ENCODE data around the gene ADARB1. TPM values are rescaled to one million over a fixed set of nuclear protein-coding genes. Genes with fewer than 3 reads are reported as not detected.

Gene ADARB1
- total and polyA plus RNA-seq, 9 of the 15 experiments (the other 6 are each of a cell fraction or from before 2014, with no cell fraction given), result 6.7 to 16.0 (median 8.3) TPM

GRCh38 chr21:45163413-45164123 lies 89.2 kb downstream of the ADARB1 start (continued):
- TF ChIP-seq, protein P1, sequence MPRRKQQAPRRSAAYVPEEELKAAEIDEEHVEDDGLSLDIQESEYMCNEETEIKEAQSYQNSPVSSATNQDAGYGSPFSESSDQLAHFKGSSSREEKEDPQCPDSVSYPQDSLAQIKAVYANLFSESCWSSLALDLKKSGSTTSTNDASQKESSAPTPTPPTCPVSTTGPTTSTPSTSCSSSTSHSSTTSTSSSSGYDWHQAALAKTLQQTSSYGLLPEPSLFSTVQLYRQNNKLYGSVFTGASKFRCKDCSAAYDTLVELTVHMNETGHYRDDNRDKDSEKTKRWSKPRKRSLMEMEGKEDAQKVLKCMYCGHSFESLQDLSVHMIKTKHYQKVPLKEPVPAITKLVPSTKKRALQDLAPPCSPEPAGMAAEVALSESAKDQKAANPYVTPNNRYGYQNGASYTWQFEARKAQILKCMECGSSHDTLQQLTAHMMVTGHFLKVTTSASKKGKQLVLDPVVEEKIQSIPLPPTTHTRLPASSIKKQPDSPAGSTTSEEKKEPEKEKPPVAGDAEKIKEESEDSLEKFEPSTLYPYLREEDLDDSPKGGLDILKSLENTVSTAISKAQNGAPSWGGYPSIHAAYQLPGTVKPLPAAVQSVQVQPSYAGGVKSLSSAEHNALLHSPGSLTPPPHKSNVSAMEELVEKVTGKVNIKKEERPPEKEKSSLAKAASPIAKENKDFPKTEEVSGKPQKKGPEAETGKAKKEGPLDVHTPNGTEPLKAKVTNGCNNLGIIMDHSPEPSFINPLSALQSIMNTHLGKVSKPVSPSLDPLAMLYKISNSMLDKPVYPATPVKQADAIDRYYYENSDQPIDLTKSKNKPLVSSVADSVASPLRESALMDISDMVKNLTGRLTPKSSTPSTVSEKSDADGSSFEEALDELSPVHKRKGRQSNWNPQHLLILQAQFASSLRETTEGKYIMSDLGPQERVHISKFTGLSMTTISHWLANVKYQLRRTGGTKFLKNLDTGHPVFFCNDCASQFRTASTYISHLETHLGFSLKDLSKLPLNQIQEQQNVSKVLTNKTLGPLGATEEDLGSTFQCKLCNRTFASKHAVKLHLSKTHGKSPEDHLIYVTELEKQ (CRISPR knock-in tag; IDR thresholded peaks at IDR 0.05), result no peak
- no peak for TF ChIP-seq THAP7 (CRISPR knock-in tag; IDR thresholded peaks at IDR 0.05)
- TF ChIP-seq, protein P2, sequence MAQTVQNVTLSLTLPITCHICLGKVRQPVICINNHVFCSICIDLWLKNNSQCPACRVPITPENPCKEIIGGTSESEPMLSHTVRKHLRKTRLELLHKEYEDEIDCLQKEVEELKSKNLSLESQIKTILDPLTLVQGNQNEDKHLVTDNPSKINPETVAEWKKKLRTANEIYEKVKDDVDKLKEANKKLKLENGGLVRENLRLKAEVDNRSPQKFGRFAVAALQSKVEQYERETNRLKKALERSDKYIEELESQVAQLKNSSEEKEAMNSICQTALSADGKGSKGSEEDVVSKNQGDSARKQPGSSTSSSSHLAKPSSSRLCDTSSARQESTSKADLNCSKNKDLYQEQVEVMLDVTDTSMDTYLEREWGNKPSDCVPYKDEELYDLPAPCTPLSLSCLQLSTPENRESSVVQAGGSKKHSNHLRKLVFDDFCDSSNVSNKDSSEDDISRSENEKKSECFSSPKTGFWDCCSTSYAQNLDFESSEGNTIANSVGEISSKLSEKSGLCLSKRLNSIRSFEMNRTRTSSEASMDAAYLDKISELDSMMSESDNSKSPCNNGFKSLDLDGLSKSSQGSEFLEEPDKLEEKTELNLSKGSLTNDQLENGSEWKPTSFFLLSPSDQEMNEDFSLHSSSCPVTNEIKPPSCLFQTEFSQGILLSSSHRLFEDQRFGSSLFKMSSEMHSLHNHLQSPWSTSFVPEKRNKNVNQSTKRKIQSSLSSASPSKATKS (CRISPR knock-in tag; IDR thresholded peaks at IDR 0.05), result no peak
- no peak for TF ChIP-seq ZNF41 (CRISPR knock-in tag; conservative IDR thresholded peaks at IDR 0.05)
- TF ChIP-seq PHTF2 (CRISPR knock-in tag; IDR thresholded peaks at IDR 0.05), result no peak
- TF ChIP-seq MCM5 (IDR thresholded peaks at IDR 0.05; ENCODE audit: low read depth), result no peak
- no peak for TF ChIP-seq POLR3G (IDR thresholded peaks at IDR 0.05; ENCODE audit: extremely low read depth, insufficient read length, insufficient replicate concordance)
- no peak for TF ChIP-seq MYC (IDR thresholded peaks at IDR 0.05; ENCODE audit: low read depth, low read length)
- no peak for TF ChIP-seq MYC (CRISPR knock-in tag; IDR thresholded peaks at IDR 0.05; ENCODE audit: borderline replicate concordance, low read depth)
- TF ChIP-seq ZNF174 (CRISPR knock-in tag; IDR thresholded peaks at IDR 0.05), result no peak

Data from K562 (cell line).